Stomach (tissue), 9 donors: Measurements from ENCODE around the gene FARS2. TPM values are rescaled to one million over a fixed set of nuclear protein-coding genes. Genes with fewer than 3 reads are reported as not detected.

ENCODE experiments used
- DNase-seq, 2 donors: peaks; one replicate each; pipeline versions ENCODE4 v3.0.0 to v3.0.0-alpha.2; 2013 to 2019
- H3K27ac ChIP-seq, 5 donors: fragments of 200-600 bp in 4 of 5; sonication (generic) in 4 of 5; one replicate each; pipeline ENCODE4 v1.5.1; 2013 to 2019; ENCODE audit warnings: mild to moderate bottlenecking in 1 of 5, moderate library complexity in 1 of 5
- H3K27me3 ChIP-seq, 3 donors: fragments of 200-600 bp; sonication (generic); one replicate each; pipeline ENCODE4 v1.5.1; 2017 to 2019; ENCODE audit warnings: mixed run types in 1 of 3
- H3K36me3 ChIP-seq, 4 donors: fragments of 200-600 bp; sonication (generic); 1 replicate in 3 of 4; 2 replicates in 1 of 4; pipeline ENCODE4 v1.5.1; 2016 to 2019
- H3K4me1 ChIP-seq, 4 donors: fragments of 200-600 bp; sonication (generic); one replicate each; pipeline ENCODE4 v1.5.1; 2016 to 2019
- H3K4me3 ChIP-seq, 4 donors: fragments of 200-600 bp; sonication (generic) in 3 of 4; one replicate each; pipeline ENCODE4 v1.5.1; 2016 to 2019; ENCODE audit warnings: mild to moderate bottlenecking in 1 of 4
- H3K9me3 ChIP-seq, 4 donors: fragments of 200-600 bp; sonication (generic); one replicate each; pipeline ENCODE4 v1.5.1; 2016 to 2019
- EP300 ChIP-seq: sonication (generic); formaldehyde crosslinking; IDR thresholded peaks from one replicate; pipeline ENCODE4 v1.6.1; 2017; ENCODE audit warnings: antibody characterized with exemption
- POLR2A ChIP-seq, 4 donors: fragments of 450-650 bp; IDR thresholded peaks; one replicate each; pipeline ENCODE4 v1.6.1; 2016; ENCODE audit warnings: antibody characterized with exemption in 4 of 4, control low read depth in 2 of 4, mild to moderate bottlenecking in 1 of 4, moderate library complexity in 1 of 4
- POLR2AphosphoS5 ChIP-seq, 3 donors: sonication (generic); formaldehyde crosslinking; IDR thresholded peaks; one replicate each; pipeline ENCODE4 v1.6.1; 2016; ENCODE audit warnings: antibody characterized with exemption in 3 of 3
- WGBS, 5 donors: extraction: QIAGEN DNeasy Blood & Tissue Kit in 3 of 5; methylation state at CpG; one replicate each; pipeline versions ENCODE4 v1.1.5 to v1.1.7; 2013 to 2018; 5-methylcytosine and 5-hydroxymethylcytosine counted together
- intact Hi-C: fragments of 100-400 bp; cut with DNase I; formaldehyde crosslinking; loops from one replicate; pipeline ENCODE4 v1.15.1; 2023; ENCODE audit warnings: low total_unique reads
- polyA plus RNA-seq, 3 donors: library from polyadenylated mRNA; stranded (reverse); fragments of 200-250 nt; gene quantifications; one replicate each; pipeline ENCODE4 v1.2.3, GENCODE V29; 2013
- total RNA-seq, 5 donors: library from RNA; depleted of rRNA; stranded (reverse); fragments of >200 nt; gene quantifications; one replicate each; pipeline versions ENCODE4 v1.1.0 to v1.2.3, GENCODE V29; 2014 to 2016
- TF ChIP-seq, protein P1 (sequence below), 7 experiments: fragments of 450-650 bp in 4 of 7; fragments of 200-600 bp in 3 of 7; sonication (generic) in 3 of 7; IDR thresholded peaks; one replicate each; pipeline ENCODE4 v1.5.1; 2016 to 2019; ENCODE audit warnings: antibody characterized with exemption in 7 of 7, control low read depth in 2 of 7, mild to moderate bottlenecking in 1 of 7
- donor health status: healthy with polysubstance abuse.
- donor health status: Bipolar disorder and iron deficiency.
- donor health status: healthy.

Gene FARS2
- total and polyA plus RNA-seq, 8 donors, result 3.8 to 47.8 (median 15.9) TPM

GRCh38 chr6:5506597-5506996 is 245.3 kb downstream of the FARS2 start:
- H3K36me3 ChIP-seq, result no peaks in the 10 kb centered on the region
- H3K4me3 ChIP-seq, result no peak overlapping the region
- H3K4me1 ChIP-seq, result peaks cover 0 to 6% (median 2%) of the 10 kb centered on the region in 4 donors
- no peak overlapping the region for H3K27ac ChIP-seq
- intact Hi-C loops, result no loop called here
- H3K27me3 ChIP-seq, result no peaks in the 10 kb centered on the region
- 72 to 93% (median 88%) methylated on average over 4 of the region's 4 CpGs for WGBS, 5 donors
- H3K9me3 ChIP-seq, result no peaks in the 10 kb centered on the region
- TF ChIP-seq EP300, result no peak
- TF ChIP-seq POLR2A (IDR thresholded peaks at IDR 0.05), result no peak
- TF ChIP-seq, protein P1, sequence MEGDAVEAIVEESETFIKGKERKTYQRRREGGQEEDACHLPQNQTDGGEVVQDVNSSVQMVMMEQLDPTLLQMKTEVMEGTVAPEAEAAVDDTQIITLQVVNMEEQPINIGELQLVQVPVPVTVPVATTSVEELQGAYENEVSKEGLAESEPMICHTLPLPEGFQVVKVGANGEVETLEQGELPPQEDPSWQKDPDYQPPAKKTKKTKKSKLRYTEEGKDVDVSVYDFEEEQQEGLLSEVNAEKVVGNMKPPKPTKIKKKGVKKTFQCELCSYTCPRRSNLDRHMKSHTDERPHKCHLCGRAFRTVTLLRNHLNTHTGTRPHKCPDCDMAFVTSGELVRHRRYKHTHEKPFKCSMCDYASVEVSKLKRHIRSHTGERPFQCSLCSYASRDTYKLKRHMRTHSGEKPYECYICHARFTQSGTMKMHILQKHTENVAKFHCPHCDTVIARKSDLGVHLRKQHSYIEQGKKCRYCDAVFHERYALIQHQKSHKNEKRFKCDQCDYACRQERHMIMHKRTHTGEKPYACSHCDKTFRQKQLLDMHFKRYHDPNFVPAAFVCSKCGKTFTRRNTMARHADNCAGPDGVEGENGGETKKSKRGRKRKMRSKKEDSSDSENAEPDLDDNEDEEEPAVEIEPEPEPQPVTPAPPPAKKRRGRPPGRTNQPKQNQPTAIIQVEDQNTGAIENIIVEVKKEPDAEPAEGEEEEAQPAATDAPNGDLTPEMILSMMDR (IDR thresholded peaks at IDR 0.05), result no peak
- no peak for TF ChIP-seq POLR2AphosphoS5 (IDR thresholded peaks at IDR 0.05)
- DNase-seq, result no peak

- H3K36me3 ChIP-seq, result no peaks in the 10 kb centered on the region
- 70 to 80% (median 74%) methylated on average over 4 of the region's 4 CpGs for WGBS, 5 donors
- intact Hi-C loops, result no loop called here
- peak in 1 of 2 donors; percentile 26 for DNase-seq
- H3K27me3 ChIP-seq, result no peaks in the 10 kb centered on the region
- no peak overlapping the region for H3K4me3 ChIP-seq
- H3K9me3 ChIP-seq, result no peaks in the 10 kb centered on the region
- H3K27ac ChIP-seq, result no peak overlapping the region
- H3K4me1 ChIP-seq, result no peaks in the 10 kb centered on the region
- TF ChIP-seq POLR2AphosphoS5 (IDR thresholded peaks at IDR 0.05) (no peak), POLR2A (IDR thresholded peaks at IDR 0.05) (no peak), EP300 (no peak)
- TF ChIP-seq, protein P1 (IDR thresholded peaks at IDR 0.05), result no peak
Observed at GRCh38 chr6:5507131-5507681, 245.9 kb downstream of the FARS2 start.

GRCh38 chr6:5509106-5509505 is 247.8 kb downstream of the FARS2 start:
- no peak overlapping the region for H3K4me3 ChIP-seq
- peaks cover 0 to 5% (median 0%) of the 10 kb centered on the region in 4 donors for H3K4me1 ChIP-seq
- H3K27ac ChIP-seq, result no peak overlapping the region
- no peaks in the 10 kb centered on the region for H3K9me3 ChIP-seq
- H3K27me3 ChIP-seq, result no peaks in the 10 kb centered on the region
- TF ChIP-seq, protein P1 (IDR thresholded peaks at IDR 0.05), result no peak
- TF ChIP-seq POLR2A (IDR thresholded peaks at IDR 0.05) (no peak), EP300 (no peak), POLR2AphosphoS5 (IDR thresholded peaks at IDR 0.05) (no peak)
- DNase-seq, result no peak
- no peaks in the 10 kb centered on the region for H3K36me3 ChIP-seq
- intact Hi-C loops, result no loop called here
- WGBS, 5 donors, result 58 to 82% (median 77%) methylated on average over 8 of the region's 8 CpGs

- H3K4me3 ChIP-seq, result no peak overlapping the region
- H3K36me3 ChIP-seq, result no peaks in the 10 kb centered on the region
- H3K4me1 ChIP-seq, result peaks cover 0 to 5% (median 0%) of the 10 kb centered on the region in 4 donors
- TF ChIP-seq POLR2A (IDR thresholded peaks at IDR 0.05) (no peak), EP300 (no peak)
- TF ChIP-seq, protein P1 (IDR thresholded peaks at IDR 0.05), result no peak
- H3K9me3 ChIP-seq, result no peaks in the 10 kb centered on the region
- no peaks in the 10 kb centered on the region for H3K27me3 ChIP-seq
- 91 to 95% (median 92%) methylated on average over 15 to 24 of the region's 24 CpGs for WGBS, 5 donors
- H3K27ac ChIP-seq, result no peak overlapping the region
- DNase-seq, result no peak
- intact Hi-C loops, result no loop called here
Observed at GRCh38 chr6:5510331-5511133, 249.2 kb downstream of the FARS2 start.
